Body of pancreas (tissue), 4 donors: ENCODE data around the gene EXD2.
A peak's percentile ranks its signal among the peaks of the same experiment; 100 is the strongest.

Source experiments
- CTCF ChIP-seq, 7 experiments: fragments of 450-650 bp in 4 of 7; fragments of 200-600 bp in 3 of 7; sonication (generic) in 3 of 7; IDR thresholded peaks; one replicate each; pipeline ENCODE4 v1.5.1; 2016 to 2019; ENCODE audit warnings: antibody characterized with exemption in 7 of 7
- POLR2A ChIP-seq, 3 donors: fragments of 450-650 bp; IDR thresholded peaks; one replicate each; pipeline ENCODE4 v1.6.1; 2016; ENCODE audit warnings: antibody characterized with exemption in 3 of 3, mild to moderate bottlenecking in 2 of 3

DNA sequence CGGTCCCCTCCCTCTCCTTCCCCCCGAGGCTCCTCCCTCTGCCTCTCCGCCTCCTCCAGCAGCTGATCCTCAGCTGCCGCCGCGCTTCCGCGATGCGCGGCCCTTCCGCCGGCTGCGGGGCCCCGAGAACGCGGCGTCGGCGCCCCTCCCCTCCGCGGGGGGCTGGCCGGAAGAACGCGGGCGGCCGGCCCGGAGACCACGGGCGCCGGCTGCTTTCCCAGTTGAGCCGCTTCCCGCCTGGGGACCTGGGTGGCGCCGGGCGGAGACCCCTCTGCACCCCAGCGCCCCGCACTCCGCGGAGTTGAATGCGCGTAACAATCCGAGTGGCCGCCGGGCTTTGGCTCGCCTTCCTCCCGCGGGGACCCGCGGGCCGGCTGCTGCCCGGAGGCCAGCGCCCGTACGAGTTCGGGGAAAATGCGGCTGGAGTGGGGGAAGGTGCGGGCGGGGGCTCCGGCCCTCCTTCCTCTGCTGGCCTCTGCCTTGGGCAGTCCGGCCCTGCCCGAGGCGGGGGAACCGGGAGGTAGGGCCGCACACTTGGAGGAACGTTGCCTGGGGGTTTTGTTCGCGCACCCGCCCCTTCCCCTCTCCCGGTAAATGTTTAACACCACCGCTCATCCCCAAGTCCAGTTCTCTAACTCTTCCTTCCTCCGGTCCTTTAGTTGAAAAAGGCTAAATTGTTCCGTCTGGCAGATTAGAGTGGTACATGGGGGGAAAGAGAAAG lies 38.0 kb upstream of the EXD2 start:
- peak in 1 of 7 experiments; percentile 29 for TF ChIP-seq CTCF (IDR thresholded peaks at IDR 0.05)
- peak; percentile 71 to 83 (median 76) for TF ChIP-seq POLR2A (IDR thresholded peaks at IDR 0.05)
